Omental fat pad (tissue), 4 donors: ENCODE measurements around the gene GMDS. TPM values are rescaled to one million over a fixed set of nuclear protein-coding genes. Genes with fewer than 3 reads are reported as not detected.

Source experiments
- ATAC-seq: fragments of 150-250 bp; one replicate; pipeline ENCODE4 v1.9.1; 2016; ENCODE audit warnings: mild to moderate bottlenecking, moderate library complexity; ENCODE audit not compliant: low FRiP score
- DNase-seq: peaks from one replicate; pipeline ENCODE4 v3.0.0-alpha.2; 2019; ENCODE audit warnings: low spot score
- CTCF ChIP-seq, 3 donors: fragments of 450-650 bp; IDR thresholded peaks; one replicate each; pipeline ENCODE4 v1.5.1; 2016 to 2017; ENCODE audit warnings: antibody characterized with exemption in 3 of 3, mild to moderate bottlenecking in 3 of 3, moderate library complexity in 2 of 3
- total RNA-seq, 4 donors: library from RNA; depleted of rRNA; stranded (reverse); fragments of >200 nt; gene quantifications; one replicate each; pipeline ENCODE4 v1.1.0, GENCODE V29; 2016

Gene GMDS
- total RNA-seq, 4 donors from 2014 or later = 5.6 to 20.6 (median 10.7) TPM

- TF ChIP-seq CTCF (IDR thresholded peaks at IDR 0.05) = no peak
- DNase-seq (no peak), ATAC-seq (no peak)
Observed at GRCh38 chr6:1908784-1909183, 336.6 kb downstream of the GMDS start.

- ATAC-seq (no peak), DNase-seq (no peak)
- no peak for TF ChIP-seq CTCF (IDR thresholded peaks at IDR 0.05)
Observed at GRCh38 chr6:1906609-1907008, 338.8 kb downstream of the GMDS start.

- ATAC-seq (no peak), DNase-seq (no peak)
- no peak for TF ChIP-seq CTCF (IDR thresholded peaks at IDR 0.05)
Observed at GRCh38 chr6:1906014-1906413, 339.4 kb downstream of the GMDS start.

- DNase-seq (no peak), ATAC-seq (no peak)
- TF ChIP-seq CTCF (IDR thresholded peaks at IDR 0.05) = no peak
Observed at GRCh38 chr6:1904898-1905297, 340.5 kb downstream of the GMDS start.

- ATAC-seq (peak; percentile 27), DNase-seq (no peak)
- TF ChIP-seq CTCF (IDR thresholded peaks at IDR 0.05) = no peak
Observed at GRCh38 chr6:1904466-1904799, 341.0 kb downstream of the GMDS start.

- TF ChIP-seq CTCF (IDR thresholded peaks at IDR 0.05) = no peak
- ATAC-seq (peak; percentile 44), DNase-seq (no peak)
Observed at GRCh38 chr6:1903780-1904465, 341.5 kb downstream of the GMDS start.

- no peak for TF ChIP-seq CTCF (IDR thresholded peaks at IDR 0.05)
Observed at GRCh38 chr6:1901556-1901955, 343.8 kb downstream of the GMDS start.

More at GRCh38 chr6:1901556-1901955, 343.8 kb downstream of the GMDS start:
- DNase-seq (no peak), ATAC-seq (no peak)
